ENCODE measurements around the gene TNFRSF13B.
"Not testable (repeated sequence)": the region's sequence is repeated elsewhere in the genome, so short reads cannot be mapped to it uniquely, and the experiment has no call there.

- TF ChIP-seq CTCF, POLR2A, EP300, POLR2AphosphoS5 (IDR thresholded peaks at IDR 0.05): not testable (repeated sequence)
These were observed 74.6 kb downstream of the TNFRSF13B start for GRCh38 chr17:16897211-16897896.

Data from stomach (tissue), 4 donors.